ENCODE results near the gene DHX40.
A peak's percentile ranks its signal among the peaks of the same experiment; 100 is the strongest.

DNA sequence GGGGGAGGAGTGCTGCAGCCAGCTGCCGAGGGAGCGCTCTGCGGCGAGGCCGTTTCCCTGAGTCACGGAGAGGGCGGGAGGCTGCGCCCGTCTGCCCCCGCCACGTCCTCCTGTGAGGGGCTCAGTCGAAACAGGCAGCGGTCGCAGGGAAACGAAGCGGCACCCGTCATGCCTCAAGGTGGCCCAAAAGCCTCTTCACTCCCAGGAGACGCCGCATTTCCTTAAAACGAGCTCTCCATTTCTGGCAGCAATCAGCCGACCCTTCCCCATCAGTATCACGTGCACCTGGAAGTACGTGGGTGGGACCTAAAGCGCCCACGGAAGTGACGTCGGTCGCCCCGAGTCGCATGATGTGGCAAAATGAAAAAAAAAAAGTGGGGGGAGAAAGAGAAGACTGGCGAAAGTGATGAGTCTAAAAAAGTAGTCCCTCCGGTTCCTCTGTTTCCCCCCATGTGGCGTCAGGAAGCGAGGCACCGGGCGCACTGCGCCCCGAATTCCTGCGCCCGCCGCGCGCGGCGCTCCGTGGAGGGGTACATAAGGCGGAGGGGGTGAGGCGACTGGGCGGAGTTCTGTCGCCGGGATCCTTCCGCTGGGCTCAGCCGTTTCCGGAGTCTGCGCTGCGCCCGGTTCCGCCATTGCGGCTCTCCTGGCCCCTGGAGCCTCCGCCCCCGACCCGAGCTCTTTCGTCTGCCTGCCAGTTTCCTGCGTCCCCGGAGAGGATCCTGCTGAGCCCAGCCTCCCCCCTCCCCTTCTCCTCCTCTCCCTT lies 54.1 kb downstream of the DHX40 start, which contains the start of gene CLTC:
- TF ChIP-seq CTCF (IDR thresholded peaks at IDR 0.05) (peak in 1 of 7 experiments; percentile 23), POLR2A (IDR thresholded peaks at IDR 0.05) (peak; percentile 89 to 96 (median 96))

Data from body of pancreas (tissue), 4 donors.